SK-N-MC (cell line): ENCODE measurements around the gene ERMN.

ENCODE experiments used
- EZH2 ChIP-seq: fragments of 200-600 bp; sonication (generic); IDR thresholded peaks from one replicate; pipeline ENCODE4 v1.6.1; 2017; ENCODE audit warnings: antibody characterized with exemption
- POLR2AphosphoS5 ChIP-seq: IDR thresholded peaks from 2 replicates; pipeline ENCODE4 v1.6.1; 2012; ENCODE audit warnings: mild to moderate bottlenecking, low read depth, low read length, borderline replicate concordance

DNA sequence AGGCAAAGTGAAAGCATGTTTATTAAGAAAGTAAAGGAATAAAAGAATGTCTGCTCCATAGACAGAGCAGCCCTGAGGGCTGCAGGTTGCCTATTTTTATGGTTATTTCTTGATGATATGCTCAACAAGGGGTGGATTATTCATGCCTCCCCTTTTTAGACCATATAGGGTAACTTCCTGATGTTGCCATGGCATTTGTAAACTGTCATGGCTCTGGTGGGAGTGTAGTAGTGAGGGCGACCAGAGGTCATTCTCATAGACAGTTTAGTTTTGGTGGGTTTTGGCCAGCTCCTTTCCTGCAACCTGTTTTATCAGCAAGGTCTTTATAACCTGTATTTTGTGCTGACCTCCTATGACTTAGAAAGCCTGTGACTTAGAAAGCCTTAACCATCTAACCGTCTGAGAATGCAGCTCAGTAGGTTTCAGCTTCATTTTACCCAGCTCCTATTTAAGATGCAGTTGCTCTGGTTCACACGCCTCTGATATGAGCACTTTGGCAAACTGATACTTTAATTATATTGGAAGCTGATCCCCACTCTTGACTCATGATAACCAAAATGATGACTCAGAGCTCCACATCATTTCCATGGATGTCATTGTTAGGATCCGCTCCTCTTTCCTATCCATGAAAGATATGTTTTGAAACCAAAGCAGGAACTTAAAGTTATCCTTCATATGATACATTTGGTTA is 14.5 kb upstream of the ERMN start:
- TF ChIP-seq POLR2AphosphoS5 (no peak), EZH2 (no peak)
